HTERT RPE-1 (cell line): ENCODE measurements around the gene CYP24A1.

Experiments
- in situ Hi-C: fragments of 300-500 bp; cut with MboI; formaldehyde crosslinking; loops from 4 replicates; pipeline ENCODE4 v1.14.3; 2020; ENCODE audit warnings: low sequenced_read_pairs

CYP24A1 gene

GRCh38 chr20:54178256-54178655 is 4.5 kb upstream of the CYP24A1 start:
- in situ Hi-C loops: no loop called here

- in situ Hi-C loops: no loop called here
Measured at GRCh38 chr20:54177378-54177777, 3.6 kb upstream of the CYP24A1 start.

- in situ Hi-C loops: no loop called here
Measured at GRCh38 chr20:54176610-54177009, 2.8 kb upstream of the CYP24A1 start.

GRCh38 chr20:54174457-54175175 is 830 bp upstream of the CYP24A1 start:
- in situ Hi-C loops: no loop called here

- in situ Hi-C loops: no loop called here
Measured at GRCh38 chr20:54172856-54173652, 732 bp downstream of the CYP24A1 start.

- in situ Hi-C loops: no loop called here
Measured at GRCh38 chr20:54172532-54172855, 1.3 kb downstream of the CYP24A1 start.

- in situ Hi-C loops: no loop called here
Measured at GRCh38 chr20:54170963-54171362, 2.8 kb downstream of the CYP24A1 start.

GRCh38 chr20:54170026-54170471 is 3.7 kb downstream of the CYP24A1 start:
- in situ Hi-C loops: no loop called here

GRCh38 chr20:54168961-54169862 is 4.6 kb downstream of the CYP24A1 start:
- in situ Hi-C loops: no loop called here

GRCh38 chr20:54167909-54168872 is 5.6 kb downstream of the CYP24A1 start:
- in situ Hi-C loops: no loop called here

- in situ Hi-C loops: no loop called here
Measured at GRCh38 chr20:54166987-54167662, 6.7 kb downstream of the CYP24A1 start.

- in situ Hi-C loops: no loop called here
Measured at GRCh38 chr20:54165803-54166202, 8.0 kb downstream of the CYP24A1 start.

GRCh38 chr20:54165014-54165413 is 8.8 kb downstream of the CYP24A1 start:
- in situ Hi-C loops: no loop called here

GRCh38 chr20:54163402-54163801 is 10.4 kb downstream of the CYP24A1 start:
- in situ Hi-C loops: no loop called here

- in situ Hi-C loops: no loop called here
Measured at GRCh38 chr20:54162378-54163009, 11.3 kb downstream of the CYP24A1 start.

- in situ Hi-C loops: no loop called here
Measured at GRCh38 chr20:54161821-54162149, 12.0 kb downstream of the CYP24A1 start.

GRCh38 chr20:54161008-54161820 is 12.6 kb downstream of the CYP24A1 start:
- in situ Hi-C loops: no loop called here
